Occipital lobe (tissue), 2 donors: ENCODE results near the gene CDX1. TPM values are rescaled to one million over a fixed set of nuclear protein-coding genes. Genes with fewer than 3 reads are reported as not detected.
"Not testable (repeated sequence)": the region's sequence is repeated elsewhere in the genome, so short reads cannot be mapped to it uniquely, and the experiment has no call there.

Source experiments
- DNase-seq: peaks from one replicate; lab custom pipeline; 2025; lab: John Stamatoyannopoulos, UW
- total RNA-seq: library from RNA; depleted of rRNA; stranded (reverse); fragments of >200 nt; gene quantifications from one replicate; pipeline ENCODE4 v1.2.3, GENCODE V29; 2014

CDX1 gene
- total RNA-seq, 1 donor from 2014 or later = not detected

DNA sequence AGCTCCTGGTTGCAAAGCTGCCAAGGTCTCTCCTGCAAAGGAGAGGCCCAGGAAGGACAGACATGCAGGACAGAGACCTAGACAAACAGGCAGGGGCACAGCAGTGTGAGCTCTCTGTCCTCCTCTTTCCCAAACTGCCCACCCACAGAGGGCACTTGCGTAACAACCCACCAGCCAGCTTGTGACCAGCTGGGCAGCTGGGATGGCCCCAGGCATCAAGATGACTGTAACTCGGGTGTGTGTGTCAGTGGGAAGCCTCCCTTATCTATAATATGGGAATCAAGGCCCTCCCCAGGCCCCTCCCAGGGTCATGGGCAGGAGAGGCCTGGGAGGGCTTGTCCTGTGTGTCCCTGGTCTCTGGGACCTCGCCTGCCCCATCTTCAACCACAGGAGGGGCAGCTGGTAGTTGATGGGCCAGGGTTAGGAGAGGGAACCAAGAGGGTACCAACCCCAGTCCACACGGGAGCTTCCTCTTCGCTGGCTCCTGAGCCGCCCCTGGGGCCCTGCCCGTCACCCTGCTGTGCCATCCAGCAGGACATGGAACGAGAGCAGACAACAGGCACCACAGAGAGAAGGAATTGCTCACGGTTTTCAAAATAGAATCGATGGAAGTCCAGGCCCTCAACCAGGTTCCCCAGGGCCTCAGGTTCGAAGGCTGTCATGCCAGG is 61.2 kb downstream of the CDX1 start:
- DNase-seq = no peak

GRCh38 chr5:150229571-150229970 is 63.0 kb downstream of the CDX1 start:
- no peak for DNase-seq

DNA sequence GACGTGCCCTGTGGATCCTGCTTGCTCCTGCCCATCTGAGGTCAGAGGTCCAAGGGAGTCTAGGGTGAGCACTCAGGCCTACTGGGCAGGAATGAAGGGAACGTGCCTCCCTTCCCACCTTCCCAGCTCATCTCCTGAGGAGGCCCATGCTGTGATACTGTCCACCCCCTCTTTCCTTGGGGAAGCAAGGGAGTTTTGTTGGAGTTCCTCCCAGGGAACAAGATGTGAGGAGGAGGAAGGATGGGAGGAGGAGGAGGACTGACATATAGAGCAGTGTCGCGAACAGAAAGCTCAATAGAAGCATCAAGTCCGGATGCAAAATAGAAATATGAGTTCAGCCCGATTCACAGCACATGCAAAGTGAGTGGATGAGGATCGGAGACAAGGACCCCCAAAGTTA is 64.3 kb downstream of the CDX1 start:
- DNase-seq = no peak

- not testable (repeated sequence) for DNase-seq
These were observed 67.1 kb downstream of the CDX1 start for GRCh38 chr5:150233706-150234105.

Other genes with a start within 250 kb of the CDX1 start
- gene PDE6A, start 222.0 kb upstream of the CDX1 start, total RNA-seq = not detected
- gene SLC26A2, start 206.0 kb upstream of the CDX1 start, total RNA-seq = 13.6 TPM
- gene TIGD6, start 166.1 kb upstream of the CDX1 start, total RNA-seq = 5.1 TPM
- gene HMGXB3, start 166.0 kb upstream of the CDX1 start, total RNA-seq = 19.8 TPM
- 8.3 TPM for gene CSF1R, start 80.2 kb upstream of the CDX1 start, total RNA-seq
- 13.7 TPM for gene PDGFRB, start 10.9 kb upstream of the CDX1 start, total RNA-seq
- gene SLC6A7, start 23.3 kb downstream of the CDX1 start, total RNA-seq = 0.62 TPM
- gene CAMK2A, start 123.0 kb downstream of the CDX1 start, total RNA-seq = 14.0 TPM
- 0.31 TPM for gene ARSI, start 136.1 kb downstream of the CDX1 start, total RNA-seq
- gene TCOF1, start 190.9 kb downstream of the CDX1 start, total RNA-seq = 13.6 TPM
- gene CD74, start 246.1 kb downstream of the CDX1 start, total RNA-seq = 4.1 TPM